AG04449 (cell line): ENCODE results near the gene NLGN1.

Source experiments
- CTCF ChIA-PET: fragments of 350-600 bp; formaldehyde crosslinking; extraction: SDS; loops from one replicate; lab custom pipeline; 2021; ENCODE audit warnings: antibody characterized with exemption; lab: Yijun Ruan, JAX
- POLR2A ChIA-PET: fragments of 400-600, 350-600 bp; formaldehyde crosslinking; extraction: SDS; loops from one replicate; lab custom pipeline; 2020; ENCODE audit warnings: antibody characterized with exemption, inconsistent platforms; lab: Yijun Ruan, JAX
- DNase-seq: peaks from one replicate; pipeline ENCODE4 v3.0.0-alpha.2; 2010; ENCODE audit warnings: low read depth, low spot score
- H3K4me3 ChIP-seq: 2 replicates; pipeline ENCODE4 v1.5.1; 2011; ENCODE audit warnings: low read depth, mild to moderate bottlenecking, control low read depth, low read length
- TF ChIP-seq, protein P1 (sequence below): IDR thresholded peaks from one replicate; pipeline ENCODE4 v1.5.1; 2011; ENCODE audit warnings: mild to moderate bottlenecking, moderate library complexity, low read length, control low read depth, inconsistent platforms; ENCODE audit not compliant: insufficient read depth; ENCODE audit errors: missing control alignments

Gene NLGN1

DNA sequence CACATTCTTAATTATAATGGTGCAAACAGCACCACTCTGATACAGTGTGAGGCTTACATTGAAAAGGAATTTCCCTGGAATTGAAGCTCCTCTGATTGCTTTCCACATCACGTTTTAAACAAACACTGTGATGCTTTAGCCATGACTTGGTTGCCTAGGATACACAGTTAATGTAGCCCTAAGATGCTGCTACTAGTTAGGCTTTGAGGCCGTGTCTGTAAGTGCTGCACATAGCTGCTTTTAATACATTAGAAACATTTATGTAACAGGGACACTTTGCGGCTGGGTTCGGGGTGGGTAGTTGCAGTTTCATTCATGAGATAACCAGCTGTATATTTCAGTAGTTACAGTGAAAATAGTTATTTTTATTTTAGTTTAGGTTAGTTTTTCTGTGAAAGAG lies 334.7 kb downstream of the NLGN1 start:
- DNase-seq, result peak; percentile 37
- POLR2A ChIA-PET, result no interaction called here
- TF ChIP-seq, protein P1, sequence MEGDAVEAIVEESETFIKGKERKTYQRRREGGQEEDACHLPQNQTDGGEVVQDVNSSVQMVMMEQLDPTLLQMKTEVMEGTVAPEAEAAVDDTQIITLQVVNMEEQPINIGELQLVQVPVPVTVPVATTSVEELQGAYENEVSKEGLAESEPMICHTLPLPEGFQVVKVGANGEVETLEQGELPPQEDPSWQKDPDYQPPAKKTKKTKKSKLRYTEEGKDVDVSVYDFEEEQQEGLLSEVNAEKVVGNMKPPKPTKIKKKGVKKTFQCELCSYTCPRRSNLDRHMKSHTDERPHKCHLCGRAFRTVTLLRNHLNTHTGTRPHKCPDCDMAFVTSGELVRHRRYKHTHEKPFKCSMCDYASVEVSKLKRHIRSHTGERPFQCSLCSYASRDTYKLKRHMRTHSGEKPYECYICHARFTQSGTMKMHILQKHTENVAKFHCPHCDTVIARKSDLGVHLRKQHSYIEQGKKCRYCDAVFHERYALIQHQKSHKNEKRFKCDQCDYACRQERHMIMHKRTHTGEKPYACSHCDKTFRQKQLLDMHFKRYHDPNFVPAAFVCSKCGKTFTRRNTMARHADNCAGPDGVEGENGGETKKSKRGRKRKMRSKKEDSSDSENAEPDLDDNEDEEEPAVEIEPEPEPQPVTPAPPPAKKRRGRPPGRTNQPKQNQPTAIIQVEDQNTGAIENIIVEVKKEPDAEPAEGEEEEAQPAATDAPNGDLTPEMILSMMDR, result no peak
- CTCF ChIA-PET, result interaction anchor here (0.8 to 3.2 kb wide), 15 partner anchors 9 to 394 kb away, joined by 3 to 19 read pairs (median 7); no protein-coding TSS in a partner anchor
- no peak overlapping the region for H3K4me3 ChIP-seq

DNA sequence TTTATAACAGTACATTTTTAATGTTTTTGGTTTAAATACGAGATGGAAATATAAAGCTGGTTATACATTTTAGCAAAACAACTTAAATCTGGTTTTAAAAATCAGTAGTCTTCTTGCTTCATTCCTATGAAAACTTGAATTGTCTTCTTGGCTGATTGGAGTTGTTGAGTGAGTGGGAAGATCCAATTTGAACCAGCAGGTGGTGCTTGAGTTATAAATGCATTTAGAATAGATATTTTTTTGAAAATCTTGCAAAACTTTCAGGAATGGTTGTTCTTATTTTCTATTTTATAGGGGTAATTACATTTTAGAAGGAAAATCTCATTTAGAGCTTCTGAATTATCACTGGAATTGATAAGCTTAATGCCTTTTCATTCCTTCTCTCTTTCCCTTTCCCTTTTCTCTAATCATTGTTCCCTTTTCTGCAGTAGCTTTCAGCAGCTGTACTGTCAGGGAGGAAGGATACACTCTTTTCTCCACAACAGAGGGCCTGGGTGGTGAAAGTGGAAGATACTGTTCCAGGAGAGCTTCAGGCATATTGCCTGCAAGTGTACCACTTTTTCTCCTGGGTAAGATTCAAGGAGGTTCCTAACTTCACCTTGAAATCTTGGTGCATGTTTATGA lies 335.6 kb downstream of the NLGN1 start:
- ChIA-PET CTCF (interaction anchor here (0.8 to 3.2 kb wide), 27 partner anchors 9 to 467 kb away, joined by 3 to 19 read pairs (median 5); no protein-coding TSS in a partner anchor), POLR2A (no interaction called here)
- TF ChIP-seq, protein P1, result peak; percentile 40

DNA sequence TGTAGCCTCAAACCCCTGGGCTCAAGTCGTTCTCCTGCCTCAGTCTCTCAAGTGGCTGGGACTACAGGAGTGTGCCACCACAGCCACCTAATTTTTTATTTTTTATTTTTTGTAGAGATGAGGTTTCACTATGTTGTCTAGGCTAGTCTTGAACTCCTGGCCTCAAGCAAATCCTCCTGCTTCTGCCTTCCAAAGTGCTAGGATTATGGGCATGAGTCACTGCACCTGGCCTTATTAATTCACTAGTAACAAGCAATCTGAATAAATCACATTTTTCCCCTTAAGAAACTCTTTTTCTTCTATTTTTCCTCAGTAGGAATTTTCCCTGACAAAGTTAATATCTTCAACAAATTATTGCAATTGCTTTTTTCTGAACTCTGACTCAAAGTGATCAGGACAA lies 336.9 kb downstream of the NLGN1 start:
- TF ChIP-seq, protein P1, result no peak
- DNase-seq, result no peak
- no peak overlapping the region for H3K4me3 ChIP-seq
- CTCF ChIA-PET, result interaction anchor here (1.3 to 3.2 kb wide), 5 partner anchors 17 to 268 kb away, joined by 3 to 19 read pairs (median 6); no protein-coding TSS in a partner anchor
- POLR2A ChIA-PET, result no interaction called here

More for the DNA sequence above, 335.6 kb downstream of the NLGN1 start:
- DNase-seq, result no peak
- H3K4me3 ChIP-seq, result no peak overlapping the region

DNA sequence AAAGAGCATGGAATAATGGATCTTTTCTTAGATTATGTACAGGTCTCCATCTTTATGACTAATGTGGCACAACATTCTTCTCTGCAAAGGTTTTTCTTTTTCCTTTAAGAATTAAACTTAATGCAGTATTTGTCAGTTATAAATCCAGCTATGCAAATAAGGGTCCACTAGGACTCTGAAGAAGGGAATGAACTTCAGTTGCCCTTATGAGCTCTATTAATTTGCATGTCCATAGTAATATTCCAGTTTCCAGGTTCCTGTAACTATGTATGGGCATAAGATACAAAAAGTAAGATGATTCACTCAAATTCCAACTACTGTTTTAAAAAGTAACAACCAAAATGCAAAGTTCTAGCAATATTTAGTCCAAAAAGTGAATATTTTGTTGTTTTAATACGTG lies 337.4 kb downstream of the NLGN1 start:
- no peak for DNase-seq
- TF ChIP-seq, protein P1, result no peak
- H3K4me3 ChIP-seq, result no peak overlapping the region
- POLR2A ChIA-PET, result no interaction called here
- CTCF ChIA-PET, result no interaction called here

DNA sequence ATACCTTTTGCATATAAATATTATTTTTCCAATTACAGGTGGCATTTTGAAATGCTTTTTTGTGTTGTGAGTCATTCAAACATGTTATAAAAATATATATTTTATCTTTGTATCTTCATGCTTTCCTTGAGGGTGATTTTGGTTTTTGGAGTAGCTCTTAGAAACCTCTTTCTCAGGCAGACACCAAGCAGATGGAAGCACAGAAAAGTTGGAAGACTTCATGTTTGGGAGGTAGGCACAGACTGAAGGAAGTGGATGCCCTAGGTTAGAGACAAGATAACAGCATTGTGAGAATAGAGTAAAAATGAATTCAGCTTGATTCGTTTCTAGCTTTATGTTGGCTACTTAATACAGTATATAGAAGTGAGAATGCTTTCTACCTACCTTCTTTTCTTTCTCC lies 338.3 kb downstream of the NLGN1 start:
- TF ChIP-seq, protein P1, result no peak
- H3K4me3 ChIP-seq, result no peak overlapping the region
- ChIA-PET POLR2A (no interaction called here), CTCF (no interaction called here)
- no peak for DNase-seq

GRCh38 chr3:173737167-173737808 lies 339.7 kb downstream of the NLGN1 start:
- H3K4me3 ChIP-seq, result no peak overlapping the region
- ChIA-PET CTCF (no interaction called here), POLR2A (no interaction called here)
- TF ChIP-seq, protein P1, result no peak
- DNase-seq, result no peak
